Cardiac septum (tissue), 1 donor: ENCODE results near the gene ADAMTS15. TPM values are rescaled to one million over a fixed set of nuclear protein-coding genes. Genes with fewer than 3 reads are reported as not detected.
A peak's percentile ranks its signal among the peaks of the same experiment; 100 is the strongest.

ENCODE experiments used
- DNase-seq: peaks from one replicate; pipeline ENCODE4 v3.0.0-alpha.2; 2020; ENCODE audit warnings: low spot score
- intact Hi-C: fragments of 100-400 bp; cut with DNase I; formaldehyde crosslinking; loops from one replicate; pipeline ENCODE4 v1.14.0; 2022
- total RNA-seq: library from RNA; stranded (reverse); fragmentation: NEBNext Ultra II Directional; extraction: Animal tissue kit (Norgen Biotek cat#: 25700); gene quantifications from one replicate; pipeline ENCODE4 v1.2.1, GENCODE V29; 2021
- donor health status: DM: no; HTN: no; CAD: no.

Gene ADAMTS15
- total RNA-seq, 1 donor from 2014 or later, result 8.5 TPM

DNA sequence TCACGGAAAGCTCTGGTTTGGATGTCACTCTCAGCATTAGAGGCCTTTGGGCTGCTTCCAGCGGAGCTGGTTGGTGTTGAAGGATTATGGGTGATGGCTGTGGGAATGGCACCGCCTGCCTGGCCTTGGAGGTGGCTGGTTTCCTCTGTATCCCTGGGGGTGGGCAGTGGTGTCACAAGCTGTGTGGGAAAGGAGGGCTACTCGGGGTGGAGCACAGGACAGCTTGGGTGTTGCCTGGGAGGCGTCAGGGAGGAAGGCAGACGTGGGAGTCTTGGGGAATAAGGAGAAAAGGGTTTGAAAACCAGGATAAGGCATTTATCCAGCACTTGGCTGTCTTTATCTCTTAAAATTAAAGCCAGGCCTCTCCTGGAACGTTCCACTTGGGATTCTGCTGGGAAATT is 71.8 kb downstream of the ADAMTS15 start:
- no peak for DNase-seq
- intact Hi-C loops, result loop anchor here (5.0 kb wide), 1 partner anchor 132 kb away; no protein-coding TSS in a partner anchor

DNA sequence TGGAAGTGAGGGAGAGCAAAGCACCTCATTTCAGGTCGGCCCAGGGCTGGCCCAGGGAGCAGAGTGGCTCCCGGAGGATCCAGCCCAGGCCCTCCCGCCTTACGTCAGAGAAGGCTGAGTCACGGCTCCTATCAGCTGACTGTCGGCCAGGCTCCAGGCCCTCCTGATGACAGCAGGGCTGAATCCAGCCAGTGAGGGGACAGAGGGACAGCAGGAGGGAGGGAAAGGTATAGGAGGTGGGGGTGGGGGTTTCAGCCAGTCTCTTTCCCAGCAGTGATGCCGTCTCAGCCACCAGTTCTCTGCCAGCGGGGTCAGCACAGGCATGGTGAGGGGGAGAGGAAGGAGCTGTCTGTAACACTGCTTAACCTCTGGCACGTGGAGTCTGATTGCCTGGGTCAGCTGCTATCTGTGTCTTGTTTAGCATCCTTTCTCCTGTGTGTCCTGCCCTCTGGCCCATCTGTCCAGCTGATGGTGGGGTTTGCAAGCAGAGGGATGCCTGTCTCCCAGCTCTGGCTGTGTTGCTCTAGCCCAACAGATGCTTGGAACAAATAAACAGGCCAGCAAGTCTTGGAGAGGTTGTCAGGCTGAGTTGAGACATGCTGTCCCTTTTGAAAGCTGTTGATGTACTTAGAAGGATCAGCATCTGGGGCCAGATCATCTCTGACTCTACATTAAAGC is 74.0 kb downstream of the ADAMTS15 start:
- intact Hi-C loops, result loop anchor here (1.0 to 5.0 kb wide), 3 partner anchors 44 to 130 kb away; no protein-coding TSS in a partner anchor
- peak; percentile 95 for DNase-seq

DNA sequence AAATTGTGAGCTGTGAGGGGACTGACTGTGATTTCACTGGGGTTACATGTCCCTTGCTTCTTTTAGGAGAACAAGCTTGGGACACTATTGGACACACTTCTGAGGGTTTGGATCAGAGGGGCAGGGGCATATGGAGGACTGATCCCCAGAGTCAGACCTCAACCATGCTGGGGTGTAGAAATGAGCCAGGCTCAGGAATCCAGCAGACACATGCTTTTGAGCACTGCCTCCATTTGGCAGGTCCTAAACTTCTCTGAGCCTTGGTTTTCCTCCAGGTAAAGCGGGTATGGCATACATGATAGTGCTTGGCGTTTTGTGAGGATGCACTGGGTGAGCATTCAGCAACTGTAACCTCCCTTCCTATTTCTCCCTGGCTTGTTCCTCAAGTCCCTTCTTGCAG is 74.7 kb downstream of the ADAMTS15 start:
- peak; percentile 66 for DNase-seq
- intact Hi-C loops, result loop anchor here (5.0 kb wide), 1 partner anchor 129 kb away; no protein-coding TSS in a partner anchor

DNA sequence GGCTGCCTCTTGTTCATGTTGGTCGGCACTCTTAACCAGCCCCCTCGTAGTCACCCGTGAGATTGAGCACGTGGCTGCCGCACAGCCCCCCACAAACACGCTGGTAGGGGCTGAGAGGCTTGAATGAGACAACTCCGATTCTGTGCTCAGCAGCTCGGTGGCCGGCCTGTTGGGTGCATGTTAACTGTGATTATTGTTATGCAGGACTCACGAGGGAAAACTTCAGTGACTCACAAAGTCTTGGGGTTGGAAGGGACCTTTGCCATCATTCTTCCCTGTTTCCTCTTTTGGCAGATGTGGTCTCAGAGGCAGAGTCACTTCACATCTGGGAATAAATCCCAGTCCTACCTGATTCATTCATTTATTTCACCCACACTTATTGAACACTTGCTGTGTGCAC is 75.2 kb downstream of the ADAMTS15 start:
- intact Hi-C loops, result loop anchor here (5.0 kb wide), 1 partner anchor 129 kb away; no protein-coding TSS in a partner anchor
- DNase-seq, result peak; percentile 56

GRCh38 chr11:130524132-130524790 is 75.8 kb downstream of the ADAMTS15 start:
- DNase-seq, result peak; percentile 51
- intact Hi-C loops, result loop anchor here (5.0 kb wide), 1 partner anchor 128 kb away; no protein-coding TSS in a partner anchor

GRCh38 chr11:130525307-130525706 is 76.9 kb downstream of the ADAMTS15 start:
- intact Hi-C loops, result no loop called here
- peak; percentile 10 for DNase-seq

Other genes with a start within 250 kb of the ADAMTS15 start
- gene ZBTB44, start 133.7 kb upstream of the ADAMTS15 start, total RNA-seq, result 37.0 TPM
- gene ADAMTS8, start 20.0 kb upstream of the ADAMTS15 start, total RNA-seq, result 3.9 TPM